Parathyroid adenoma (tissue), 2 donors: ENCODE results near the gene GEMIN4.
A peak's percentile ranks its signal among the peaks of the same experiment; 100 is the strongest.

Experiments
- H2AFZ ChIP-seq: fragments of 300-600 bp; sonication (generic); one replicate; pipeline ENCODE4 v1.7.0; 2017; ENCODE audit warnings: antibody characterized with exemption, mild to moderate bottlenecking
- H3K27ac ChIP-seq: fragments of 300-600 bp; sonication (generic); one replicate; pipeline ENCODE4 v1.7.0; 2017
- H3K27me3 ChIP-seq: fragments of 300-600 bp; sonication (generic); one replicate; pipeline ENCODE4 v1.7.0; 2017; ENCODE audit warnings: low read length; ENCODE audit not compliant: control insufficient read depth, insufficient read depth
- H3K36me3 ChIP-seq: fragments of 300-600 bp; sonication (generic); one replicate; pipeline ENCODE4 v1.7.0; 2017; ENCODE audit warnings: low read length; ENCODE audit not compliant: control insufficient read depth, insufficient read depth
- H3K4me1 ChIP-seq: fragments of 300-600 bp; sonication (generic); one replicate; pipeline ENCODE4 v1.7.0; 2017; ENCODE audit warnings: control low read depth
- H3K4me2 ChIP-seq: fragments of 300-600 bp; sonication (generic); one replicate; pipeline ENCODE4 v1.7.0; 2017; ENCODE audit warnings: low read length
- H3K4me3 ChIP-seq: fragments of 300-600 bp; sonication (generic); one replicate; pipeline ENCODE4 v1.7.0; 2017; ENCODE audit warnings: low read depth, low read length
- H3K79me2 ChIP-seq: fragments of 300-600 bp; sonication (generic); one replicate; pipeline ENCODE4 v1.7.0; 2017; ENCODE audit warnings: control low read depth
- H3K9ac ChIP-seq: fragments of 300-600 bp; sonication (generic); one replicate; pipeline ENCODE4 v1.7.0; 2017; ENCODE audit warnings: mild to moderate bottlenecking
- H3K9me3 ChIP-seq: fragments of 300-600 bp; sonication (generic); one replicate; pipeline ENCODE4 v1.7.0; 2017; ENCODE audit warnings: low read length; ENCODE audit not compliant: control insufficient read depth
- CTCF ChIP-seq: fragments of 300-600 bp; sonication (generic); IDR thresholded peaks from one replicate; pipeline ENCODE4 v1.7.0; 2017; ENCODE audit warnings: antibody characterized with exemption, mild to moderate bottlenecking
- donor health status: primary hyperparathyroidism.

Gene GEMIN4

GRCh38 chr17:752002-752619 lies at the start of gene GEMIN4:
Gene GEMIN4 (minus strand): TSS chr17:752264. CDS start chr17:752142, 122 bp downstream.
- H3K79me2 ChIP-seq = peaks cover 4% of the 10 kb centered on the region
- H2AFZ ChIP-seq = peak within 1 kb of the TSS; percentile 97
- peak within 1 kb of the TSS; percentile 18 for H3K27ac ChIP-seq
- H3K27me3 ChIP-seq = no peaks in the 10 kb centered on the region
- peaks cover 5% of the 10 kb centered on the region for H3K4me1 ChIP-seq
- peak within 1 kb of the TSS; percentile 59 for H3K9ac ChIP-seq
- peak within 1 kb of the TSS; percentile 99 for H3K4me2 ChIP-seq
- H3K36me3 ChIP-seq = no peaks in the 10 kb centered on the region
- H3K4me3 ChIP-seq = peak within 1 kb of the TSS; percentile 73
- H3K9me3 ChIP-seq = no peaks in the 10 kb centered on the region
- TF ChIP-seq CTCF = peak; percentile 97

GRCh38 chr17:801660-802059 lies 49.6 kb upstream of the GEMIN4 start:
- H3K36me3 ChIP-seq = no peaks in the 10 kb centered on the region
- no peak overlapping the region for H3K4me2 ChIP-seq
- H3K4me3 ChIP-seq = no peak overlapping the region
- no peak for TF ChIP-seq CTCF
- no peak overlapping the region for H3K27ac ChIP-seq
- no peak overlapping the region for H2AFZ ChIP-seq
- no peaks in the 10 kb centered on the region for H3K9me3 ChIP-seq
- no peaks in the 10 kb centered on the region for H3K27me3 ChIP-seq
- H3K9ac ChIP-seq = no peak overlapping the region
- no peaks in the 10 kb centered on the region for H3K79me2 ChIP-seq
- H3K4me1 ChIP-seq = no peaks in the 10 kb centered on the region

- Histone ChIP-seq H3K4me3 (no peak overlapping the region), H3K9me3 (no peaks in the 10 kb centered on the region), H3K27ac (no peak overlapping the region), H3K79me2 (no peaks in the 10 kb centered on the region), H2AFZ (no peak overlapping the region), H3K9ac (no peak overlapping the region), H3K4me1 (no peaks in the 10 kb centered on the region), H3K27me3 (no peaks in the 10 kb centered on the region), H3K4me2 (no peak overlapping the region), H3K36me3 (no peaks in the 10 kb centered on the region)
- no peak for TF ChIP-seq CTCF
These were observed 48.6 kb upstream of the GEMIN4 start for GRCh38 chr17:800446-801242.

DNA sequence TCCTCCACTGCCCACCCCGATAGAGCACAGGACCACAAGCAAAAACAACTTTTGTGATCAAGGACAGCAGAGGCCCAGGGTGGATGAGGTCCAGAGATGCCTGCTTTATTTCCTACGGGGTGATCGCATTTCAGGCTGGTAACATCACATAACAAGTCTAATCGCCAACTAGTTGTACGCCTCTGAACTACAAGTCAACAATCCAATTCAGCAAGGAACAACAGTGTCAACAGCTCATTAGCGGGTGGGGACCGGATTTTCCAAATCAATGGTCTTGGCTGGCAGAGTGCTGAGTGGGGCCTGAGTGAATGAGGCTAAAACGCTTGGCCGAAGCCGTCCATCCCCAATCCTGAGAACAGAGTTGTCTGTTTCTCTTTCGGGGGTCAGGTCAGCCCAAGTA lies 47.2 kb upstream of the GEMIN4 start:
- no peak for TF ChIP-seq CTCF
- no peak overlapping the region for H3K4me3 ChIP-seq
- peaks cover 3% of the 10 kb centered on the region for H3K4me1 ChIP-seq
- H3K9me3 ChIP-seq = no peaks in the 10 kb centered on the region
- no peak overlapping the region for H3K9ac ChIP-seq
- no peak overlapping the region for H2AFZ ChIP-seq
- H3K27me3 ChIP-seq = no peaks in the 10 kb centered on the region
- no peak overlapping the region for H3K4me2 ChIP-seq
- no peaks in the 10 kb centered on the region for H3K79me2 ChIP-seq
- H3K36me3 ChIP-seq = no peaks in the 10 kb centered on the region
- H3K27ac ChIP-seq = no peak overlapping the region
